Measurements from ENCODE around the gene ZNF511.

Gene ZNF511

DNA sequence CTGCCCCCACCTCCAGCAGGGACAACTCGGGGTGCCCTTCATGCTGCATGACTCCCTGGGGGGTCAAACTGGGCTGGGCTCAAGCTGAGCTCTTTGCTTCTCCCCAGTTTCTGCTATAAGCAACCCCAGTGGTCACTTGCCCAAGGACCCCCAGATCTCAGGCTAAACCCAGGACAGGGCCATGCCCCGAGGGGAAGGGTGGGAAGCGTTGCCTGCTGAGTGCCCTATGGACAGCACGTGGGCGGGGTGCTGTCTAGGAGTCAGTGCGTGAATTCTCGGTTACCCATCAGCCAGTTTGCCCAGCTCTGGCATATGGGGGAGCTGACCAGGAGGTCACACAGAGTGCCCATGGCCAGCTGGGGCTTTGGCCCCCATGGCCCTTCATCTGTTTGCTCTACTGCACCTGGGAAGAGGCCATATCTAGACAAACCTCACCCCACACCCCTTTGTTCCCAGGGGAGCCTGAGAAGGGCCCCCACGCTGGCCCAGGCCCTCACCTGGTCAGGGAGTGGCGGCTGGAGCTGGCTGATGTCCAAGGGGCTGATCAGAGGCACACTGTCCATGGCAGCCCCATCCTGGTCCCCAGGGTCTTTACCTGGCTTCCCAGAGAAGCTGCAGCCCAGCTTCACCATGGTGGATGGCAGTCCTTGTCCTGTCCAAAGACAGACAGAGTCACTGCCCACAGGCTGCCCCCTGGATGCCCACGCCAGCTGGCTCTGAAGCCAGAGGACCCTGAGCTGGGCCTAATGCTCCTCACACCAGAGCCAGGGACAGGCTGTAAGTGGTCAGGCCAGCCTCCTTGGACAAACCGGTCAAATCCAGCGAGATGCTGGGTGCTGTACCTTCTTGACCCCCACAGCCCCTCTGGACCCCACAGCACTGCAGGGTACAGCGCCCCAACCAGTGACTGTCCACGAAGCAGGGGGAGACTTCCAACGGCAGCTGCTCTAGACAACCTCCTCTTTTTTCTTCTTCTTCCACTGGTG lies 19.9 kb downstream of the ZNF511 start:
- Histone ChIP-seq H3K36me3 (ENCODE audit: control insufficient read depth, insufficient read depth, low read length) (no peaks in the 10 kb centered on the region), H3K4me1 (ENCODE audit: control insufficient read depth, insufficient read depth, low read length) (peaks cover 22% of the 10 kb centered on the region), H3K4me3 (ENCODE audit: low read depth, low read length) (no peak overlapping the region), H3K27ac (ENCODE audit: low read depth, low read length) (no peak overlapping the region), H3K9ac (ENCODE audit: low read length) (peak overlapping the region; percentile 7), H3K9me3 (ENCODE audit: control insufficient read depth, insufficient read depth, low read depth, low read length) (no peaks in the 10 kb centered on the region), H3K27me3 (ENCODE audit: control insufficient read depth, insufficient read depth, low read length) (peaks cover 85% of the 10 kb centered on the region)

DNA sequence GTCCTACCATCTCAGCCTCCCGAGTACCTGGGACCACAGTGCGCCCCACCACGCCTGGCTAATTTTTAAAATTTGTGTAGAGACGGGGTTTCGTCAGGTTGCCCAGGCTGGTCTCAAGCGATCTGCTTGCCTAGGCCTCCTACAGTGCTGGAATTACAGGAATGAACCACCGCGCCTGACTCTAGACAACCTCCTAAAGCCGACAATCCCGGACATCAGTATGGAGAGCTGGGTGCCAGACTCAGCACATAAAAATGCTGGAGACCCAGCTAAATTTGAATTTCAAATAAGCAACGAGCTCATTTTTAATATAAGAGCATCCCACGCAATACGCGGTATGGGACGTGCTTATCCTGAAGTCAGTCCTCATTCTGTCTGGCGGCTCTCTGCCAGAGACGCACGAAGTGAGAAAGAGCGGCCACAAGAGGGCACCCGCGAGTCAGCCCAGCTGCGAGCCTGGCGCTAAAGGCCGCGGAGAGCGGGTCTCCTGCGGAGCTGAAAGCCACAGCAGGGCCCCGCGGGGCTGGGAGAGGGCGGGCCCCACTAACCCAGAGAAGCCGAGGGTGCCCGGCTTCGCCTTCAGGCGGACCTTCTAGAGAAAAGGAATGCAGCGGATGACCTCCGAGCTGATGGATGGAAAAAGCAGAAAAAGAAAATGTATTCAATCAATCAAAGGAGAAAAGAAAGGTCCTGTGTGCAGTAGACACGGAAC lies 20.9 kb downstream of the ZNF511 start:
- no peaks in the 10 kb centered on the region for H3K36me3 ChIP-seq (ENCODE audit: control insufficient read depth, insufficient read depth, low read length)
- H3K9ac ChIP-seq (ENCODE audit: low read length), result no peak overlapping the region
- no peaks in the 10 kb centered on the region for H3K9me3 ChIP-seq (ENCODE audit: control insufficient read depth, insufficient read depth, low read depth, low read length)
- peaks cover 22% of the 10 kb centered on the region for H3K4me1 ChIP-seq (ENCODE audit: control insufficient read depth, insufficient read depth, low read length)
- H3K27ac ChIP-seq (ENCODE audit: low read depth, low read length), result no peak overlapping the region
- H3K4me3 ChIP-seq (ENCODE audit: low read depth, low read length), result peak overlapping the region; percentile 40; the same call in 1 of the 2 replicates
- H3K27me3 ChIP-seq (ENCODE audit: control insufficient read depth, insufficient read depth, low read length), result peaks cover 94% of the 10 kb centered on the region

DNA sequence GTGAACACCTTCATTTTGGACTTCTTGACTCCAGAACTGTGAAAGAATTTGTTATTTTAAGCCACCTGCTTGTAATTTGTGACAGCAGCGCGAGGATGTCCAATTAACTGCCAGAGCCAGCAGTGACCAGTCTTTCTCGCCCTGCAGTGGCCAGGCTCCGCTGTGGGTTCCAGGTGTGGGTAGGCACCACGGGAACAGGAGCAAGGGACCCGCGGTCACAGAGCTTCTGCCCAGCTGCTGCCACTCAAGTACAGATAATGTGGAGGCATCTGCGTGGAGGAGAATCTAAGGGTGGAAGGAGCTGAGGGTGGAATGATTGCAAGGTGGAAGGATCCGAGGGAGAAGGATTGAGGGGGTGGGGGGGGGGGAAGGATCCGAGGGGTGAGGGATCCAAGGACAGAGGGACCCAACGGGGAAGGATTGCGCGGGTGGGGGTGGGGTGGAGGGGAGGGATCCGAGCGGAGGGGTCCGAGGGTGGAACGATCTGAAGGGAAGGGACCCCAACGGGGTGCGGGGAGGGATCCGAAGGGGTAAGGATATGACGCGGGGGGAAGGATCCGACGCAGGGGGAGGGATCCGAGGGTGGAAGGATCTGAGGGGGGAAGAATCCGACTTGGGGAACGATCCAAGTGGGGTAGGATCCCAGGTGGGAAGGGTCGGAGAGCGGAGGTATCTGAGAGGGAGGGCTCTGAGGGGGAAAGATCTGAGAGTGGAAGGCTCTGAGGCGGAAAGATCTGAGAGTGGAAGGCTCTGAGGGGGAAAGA lies 24.4 kb downstream of the ZNF511 start:
- Histone ChIP-seq H3K4me3 (ENCODE audit: low read depth, low read length) (no peak overlapping the region), H3K9ac (ENCODE audit: low read length) (no peak overlapping the region), H3K4me1 (ENCODE audit: control insufficient read depth, insufficient read depth, low read length) (peaks cover 11% of the 10 kb centered on the region), H3K27ac (ENCODE audit: low read depth, low read length) (no peak overlapping the region), H3K27me3 (ENCODE audit: control insufficient read depth, insufficient read depth, low read length) (peaks cover 94% of the 10 kb centered on the region), H3K9me3 (ENCODE audit: control insufficient read depth, insufficient read depth, low read depth, low read length) (no peaks in the 10 kb centered on the region), H3K36me3 (ENCODE audit: control insufficient read depth, insufficient read depth, low read length) (no peaks in the 10 kb centered on the region)

DNA sequence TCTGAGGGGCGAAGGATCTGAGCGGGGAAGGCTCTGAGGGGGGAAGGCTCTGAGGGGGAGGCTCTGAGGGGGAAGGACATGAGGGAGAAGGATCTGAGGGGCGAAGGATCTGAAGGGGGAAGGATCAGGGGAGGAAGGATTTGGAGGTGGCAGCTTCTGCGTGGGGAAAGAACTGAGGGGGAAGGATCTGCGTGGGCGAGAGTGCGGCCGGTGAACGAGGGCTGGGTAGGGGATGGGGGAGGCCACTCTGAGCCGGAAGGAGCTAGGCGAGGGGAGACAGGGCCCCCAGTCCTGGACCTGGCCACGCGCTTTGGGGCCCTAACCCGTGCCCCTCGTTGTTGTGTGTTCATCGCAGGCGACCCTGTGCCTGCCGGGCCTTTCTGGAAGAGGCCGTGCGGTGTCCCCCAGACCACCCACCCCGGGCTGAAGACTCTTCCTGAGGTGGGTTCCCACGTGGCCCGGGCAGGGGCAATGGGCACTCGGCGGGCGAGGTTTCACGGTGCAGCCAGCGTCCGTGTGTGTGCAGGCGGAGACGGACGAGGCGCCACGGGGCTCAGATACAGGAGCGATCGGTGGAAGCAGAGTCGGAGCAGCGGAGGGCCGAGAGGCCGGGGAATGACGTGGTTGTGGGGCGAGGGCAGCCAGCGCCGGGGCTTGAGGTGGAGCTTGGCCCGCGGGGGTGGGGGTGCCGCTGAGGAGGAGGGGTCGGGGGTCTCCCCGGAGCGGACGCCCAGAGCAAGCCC lies 26.0 kb downstream of the ZNF511 start:
- peaks cover 94% of the 10 kb centered on the region for H3K27me3 ChIP-seq (ENCODE audit: control insufficient read depth, insufficient read depth, low read length)

DNA sequence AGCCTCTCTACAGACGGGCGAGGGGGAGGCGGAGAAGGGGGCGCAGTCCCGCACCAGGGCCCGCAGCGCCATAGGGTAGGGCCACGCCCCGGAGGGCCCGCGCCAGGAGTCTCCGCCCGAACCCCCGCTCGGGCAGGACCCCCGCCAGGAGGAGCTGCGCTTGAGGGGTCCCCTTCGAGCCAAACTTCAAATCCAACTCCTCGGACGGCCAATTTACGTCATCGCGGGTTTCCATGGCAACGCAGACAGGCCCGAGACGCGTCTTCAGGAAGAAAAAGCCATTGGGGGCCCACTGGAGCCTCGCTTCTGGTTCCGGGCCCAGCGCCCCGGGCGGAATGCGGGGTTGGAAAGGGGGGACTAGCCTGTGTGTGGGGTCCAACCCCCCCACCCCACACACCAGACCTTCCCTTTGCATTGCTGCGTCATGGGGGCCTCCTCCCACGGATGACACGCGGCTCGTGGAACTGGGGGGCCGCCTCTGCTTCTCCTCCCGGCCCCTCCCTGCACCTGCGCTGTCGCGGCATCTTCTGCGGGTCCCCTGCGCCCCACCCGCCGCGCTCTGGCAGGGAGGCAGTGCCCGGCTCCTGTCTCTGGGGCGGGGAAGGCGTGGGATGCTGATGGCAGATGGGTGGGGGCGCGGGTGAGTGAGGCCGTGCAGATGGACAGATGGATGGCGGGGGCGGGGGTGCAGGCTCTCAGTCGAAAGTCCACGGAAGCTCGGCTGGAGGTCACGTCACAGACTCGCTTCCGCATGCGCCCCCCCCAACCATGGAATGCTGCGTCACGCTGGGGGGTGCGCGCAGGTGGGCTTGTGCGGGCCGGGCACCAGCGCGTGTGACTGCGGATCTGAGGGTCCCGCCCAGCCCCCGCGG lies 26.8 kb downstream of the ZNF511 start:
- Histone ChIP-seq H3K9ac (ENCODE audit: low read length) (no peak overlapping the region), H3K27me3 (ENCODE audit: control insufficient read depth, insufficient read depth, low read length) (peaks cover 97% of the 10 kb centered on the region), H3K36me3 (ENCODE audit: control insufficient read depth, insufficient read depth, low read length) (no peaks in the 10 kb centered on the region), H3K4me1 (ENCODE audit: control insufficient read depth, insufficient read depth, low read length) (peaks cover 3% of the 10 kb centered on the region; the same call in 1 of the 2 replicates), H3K27ac (ENCODE audit: low read depth, low read length) (no peak overlapping the region), H3K9me3 (ENCODE audit: control insufficient read depth, insufficient read depth, low read depth, low read length) (no peaks in the 10 kb centered on the region; the same call in 1 of the 2 replicates), H3K4me3 (ENCODE audit: low read depth, low read length) (peak overlapping the region; percentile 62)

More for the DNA sequence above, 26.0 kb downstream of the ZNF511 start:
- H3K9me3 ChIP-seq (ENCODE audit: control insufficient read depth, insufficient read depth, low read depth, low read length), result no peaks in the 10 kb centered on the region; the same call in 1 of the 2 replicates
- no peak overlapping the region for H3K27ac ChIP-seq (ENCODE audit: low read depth, low read length)
- no peaks in the 10 kb centered on the region for H3K36me3 ChIP-seq (ENCODE audit: control insufficient read depth, insufficient read depth, low read length)
- H3K9ac ChIP-seq (ENCODE audit: low read length), result no peak overlapping the region
- H3K4me1 ChIP-seq (ENCODE audit: control insufficient read depth, insufficient read depth, low read length), result peaks cover 3% of the 10 kb centered on the region; the same call in 1 of the 2 replicates
- H3K4me3 ChIP-seq (ENCODE audit: low read depth, low read length), result peak overlapping the region; percentile 62

DNA sequence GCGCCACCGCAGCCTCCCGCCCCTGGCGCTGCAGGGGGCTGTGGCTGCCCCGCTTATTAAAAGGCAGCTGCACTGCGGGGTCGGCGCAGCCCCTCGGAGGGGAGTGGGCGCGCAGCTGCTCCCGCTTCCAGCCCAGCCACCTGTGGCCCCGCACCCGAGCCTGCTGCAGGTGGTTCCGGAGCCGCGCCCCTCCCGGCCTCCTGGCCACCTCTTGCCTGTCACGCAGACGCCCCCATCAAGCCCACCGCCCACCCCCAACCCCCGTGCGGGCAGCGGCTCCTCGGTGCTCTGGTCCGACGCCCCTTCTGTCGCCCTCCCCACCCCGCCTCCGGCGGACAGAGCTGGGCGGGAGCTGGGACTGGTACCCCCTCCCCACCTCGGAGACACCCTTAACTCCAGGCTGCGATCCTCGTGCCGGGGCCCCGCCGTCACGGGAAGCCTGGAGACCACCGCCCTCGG lies 27.4 kb downstream of the ZNF511 start:
- Histone ChIP-seq H3K27ac (ENCODE audit: low read depth, low read length) (no peak overlapping the region), H3K9ac (ENCODE audit: low read length) (no peak overlapping the region), H3K9me3 (ENCODE audit: control insufficient read depth, insufficient read depth, low read depth, low read length) (no peaks in the 10 kb centered on the region; the same call in 1 of the 2 replicates), H3K4me3 (ENCODE audit: low read depth, low read length) (no peak overlapping the region), H3K36me3 (ENCODE audit: control insufficient read depth, insufficient read depth, low read length) (no peaks in the 10 kb centered on the region), H3K27me3 (ENCODE audit: control insufficient read depth, insufficient read depth, low read length) (peaks cover 94% of the 10 kb centered on the region), H3K4me1 (ENCODE audit: control insufficient read depth, insufficient read depth, low read length) (peaks cover 3% of the 10 kb centered on the region; the same call in 1 of the 2 replicates)

DNA sequence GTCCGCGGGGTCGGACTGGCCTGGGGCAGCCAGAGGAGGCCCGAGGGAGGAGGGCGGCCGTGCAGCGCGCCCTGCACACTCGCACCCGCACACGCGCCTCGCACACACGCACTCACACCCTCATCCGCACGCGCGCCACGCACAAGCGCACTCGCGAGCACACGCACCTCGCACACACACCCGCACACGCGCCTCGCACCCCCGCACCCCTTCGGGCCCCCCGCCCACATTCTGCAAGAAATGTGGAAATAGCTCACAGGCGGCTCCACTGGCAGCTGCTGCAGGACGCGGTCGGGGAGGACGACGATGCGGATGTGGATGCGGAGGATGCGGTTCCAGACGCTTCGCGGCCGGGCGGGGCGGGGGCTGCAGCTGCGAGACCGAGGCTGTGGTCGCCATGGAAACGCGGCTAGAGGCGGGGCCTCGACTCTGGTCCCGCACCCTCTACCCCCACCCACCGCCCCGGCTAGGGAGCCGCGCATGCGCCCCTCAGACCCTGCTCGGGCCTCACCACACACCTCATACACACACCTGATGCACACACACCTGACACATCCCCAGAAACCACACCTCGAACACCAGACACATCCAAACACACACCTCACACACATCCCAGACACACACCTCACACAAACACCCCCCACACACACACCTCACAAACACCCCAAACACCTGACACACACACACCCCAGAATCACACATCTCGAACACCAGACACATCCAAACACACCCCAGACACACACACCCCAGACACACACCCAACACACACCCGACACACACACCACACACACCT lies 28.1 kb downstream of the ZNF511 start, which contains the start of gene CALY:
Gene CALY, minus strand, starts transcription at position 320 of the 793 bp plus-strand sequence. CDS start 7,907 bp downstream, outside the sequence.
- no peaks in the 10 kb centered on the region; the same call in 1 of the 2 replicates for H3K9me3 ChIP-seq (ENCODE audit: control insufficient read depth, insufficient read depth, low read depth, low read length)
- H3K4me1 ChIP-seq (ENCODE audit: control insufficient read depth, insufficient read depth, low read length), result peaks cover 3% of the 10 kb centered on the region; the same call in 1 of the 2 replicates
- H3K27ac ChIP-seq (ENCODE audit: low read depth, low read length), result no peak within 1 kb of the TSS
- H3K4me3 ChIP-seq (ENCODE audit: low read depth, low read length), result peak within 1 kb of the TSS; percentile 62
- H3K27me3 ChIP-seq (ENCODE audit: control insufficient read depth, insufficient read depth, low read length), result peaks cover 94% of the 10 kb centered on the region
- H3K9ac ChIP-seq (ENCODE audit: low read length), result no peak within 1 kb of the TSS
- H3K36me3 ChIP-seq (ENCODE audit: control insufficient read depth, insufficient read depth, low read length), result no peaks in the 10 kb centered on the region

DNA sequence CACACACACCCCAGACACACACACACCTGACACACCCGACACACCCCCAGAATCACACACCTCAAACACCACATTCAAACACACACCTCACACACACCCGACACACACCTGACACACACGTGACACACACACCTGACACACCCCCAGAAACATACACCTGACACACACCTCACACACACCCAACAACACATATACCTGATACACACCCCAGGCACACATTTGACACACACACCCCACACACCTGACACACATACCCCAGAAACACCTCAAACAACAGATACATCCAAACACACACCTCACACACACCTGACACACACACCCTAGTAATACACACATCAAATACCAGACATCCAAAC lies 28.6 kb downstream of the ZNF511 start:
- Histone ChIP-seq H3K9ac (ENCODE audit: low read length) (no peak overlapping the region), H3K27ac (ENCODE audit: low read depth, low read length) (no peak overlapping the region), H3K4me3 (ENCODE audit: low read depth, low read length) (no peak overlapping the region), H3K27me3 (ENCODE audit: control insufficient read depth, insufficient read depth, low read length) (peaks cover 91% of the 10 kb centered on the region), H3K9me3 (ENCODE audit: control insufficient read depth, insufficient read depth, low read depth, low read length) (no peaks in the 10 kb centered on the region; the same call in 1 of the 2 replicates), H3K4me1 (ENCODE audit: control insufficient read depth, insufficient read depth, low read length) (peaks cover 3% of the 10 kb centered on the region; the same call in 1 of the 2 replicates), H3K36me3 (ENCODE audit: control insufficient read depth, insufficient read depth, low read length) (no peaks in the 10 kb centered on the region)

Measured in HUES6 (cell line).